Forelimb muscle (tissue), 1 donor: Measurements from ENCODE around the gene HDLBP. TPM values are rescaled to one million over a fixed set of nuclear protein-coding genes. Genes with fewer than 3 reads are reported as not detected.
"Not testable (repeated sequence)": the region's sequence is repeated elsewhere in the genome, so short reads cannot be mapped to it uniquely, and the experiment has no call there.

Source experiments
- DNase-seq: peaks from one replicate; pipeline ENCODE4 v3.0.0-alpha.2; 2013; ENCODE audit warnings: low read depth
- polyA plus RNA-seq: library from polyadenylated mRNA; unstranded; fragments of 120-200 nt; gene quantifications from one replicate; pipeline ENCODE4 v1.2.1, GENCODE V29; 2013; ENCODE audit not compliant: insufficient read length

Gene HDLBP
- polyA plus RNA-seq, 1 donor = 339 TPM

GRCh38 chr2:241308267-241308666 lies 7.2 kb downstream of the HDLBP start:
- DNase-seq = no peak

DNA sequence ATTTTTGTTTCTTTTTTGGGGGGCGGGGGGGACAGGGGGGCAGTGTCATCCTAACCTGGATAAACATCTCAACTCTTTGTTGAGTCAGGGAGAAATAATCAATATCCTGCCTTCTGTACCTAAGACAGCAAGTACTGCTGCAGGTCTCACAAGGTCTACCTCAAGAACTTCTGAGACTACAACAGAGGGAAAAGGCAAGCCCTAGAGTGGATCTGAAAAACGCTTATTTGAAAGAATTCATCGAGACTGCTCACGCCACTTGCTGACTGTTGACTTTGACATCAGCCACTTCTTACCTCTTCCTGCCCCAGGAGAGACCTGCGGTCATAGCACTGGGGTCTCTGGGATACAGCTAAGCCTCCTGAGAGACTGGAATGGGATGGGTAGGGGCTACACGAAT lies 8.4 kb downstream of the HDLBP start:
- no peak for DNase-seq

- no peak for DNase-seq
Observed at GRCh38 chr2:241304039-241304670, 11.3 kb downstream of the HDLBP start.

DNA sequence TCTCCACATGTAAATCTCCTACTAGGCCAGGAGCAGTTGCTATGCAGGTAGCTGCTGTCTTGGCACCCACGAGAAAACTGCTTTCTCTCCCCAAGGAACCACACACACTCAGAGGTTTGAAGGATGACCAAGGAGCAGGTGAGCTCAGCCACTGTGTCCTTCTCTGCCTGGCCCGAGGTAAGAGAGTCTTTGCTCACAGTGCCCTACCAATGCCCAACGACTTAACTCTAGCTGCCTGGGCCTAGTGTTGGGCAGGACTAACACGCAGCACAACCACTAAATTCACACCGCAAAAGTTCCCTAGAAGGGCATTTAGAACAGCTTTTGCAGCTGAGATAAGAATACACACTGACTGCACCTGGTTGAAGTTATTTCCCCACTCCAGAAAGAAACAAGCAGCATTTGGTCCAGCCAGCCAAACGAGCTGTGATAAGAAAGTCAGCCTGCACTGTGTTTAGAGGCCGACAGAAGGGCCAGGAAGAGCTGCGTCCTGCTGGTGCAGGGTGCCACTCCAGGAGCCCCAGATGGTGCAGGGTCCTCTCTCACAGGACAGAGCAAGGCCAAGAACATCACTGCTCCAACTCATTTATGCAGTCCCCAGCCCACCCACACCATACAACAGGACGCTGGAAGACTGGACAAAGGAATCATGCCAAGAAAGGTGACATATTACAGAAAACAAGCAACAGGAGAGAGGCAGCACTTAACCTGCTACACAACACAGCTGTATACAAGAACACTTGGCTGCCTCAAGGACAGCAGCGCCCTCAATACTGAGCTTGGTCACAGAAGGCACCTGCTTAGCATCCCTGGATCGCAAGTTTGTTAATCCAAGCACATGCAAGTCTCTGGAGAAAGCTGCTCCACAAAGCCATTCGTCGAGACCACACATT lies 12.5 kb downstream of the HDLBP start:
- DNase-seq = no peak

- no peak for DNase-seq
Observed at GRCh38 chr2:241302083-241302482, 13.4 kb downstream of the HDLBP start.

DNA sequence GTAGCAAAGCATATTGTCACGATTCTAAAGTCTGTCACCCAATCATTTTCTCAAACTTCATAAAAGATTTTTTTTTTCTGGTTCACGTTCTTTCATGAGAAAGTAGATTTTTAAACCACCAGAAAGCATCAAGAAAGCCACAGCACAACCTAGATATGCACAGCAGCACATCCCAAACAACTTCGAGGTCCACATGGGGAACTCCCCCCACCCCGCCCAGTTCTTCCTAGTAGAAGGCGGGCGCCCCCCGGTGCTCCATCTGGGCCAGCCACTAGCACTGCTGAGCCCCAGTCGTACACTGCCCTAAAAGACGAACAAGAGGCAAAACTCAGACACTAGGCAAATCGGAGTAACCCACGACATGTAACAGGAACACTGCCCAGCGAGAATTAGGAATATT lies 15.5 kb downstream of the HDLBP start:
- no peak for DNase-seq

GRCh38 chr2:241298673-241299072 lies 16.8 kb downstream of the HDLBP start:
- DNase-seq = no peak

GRCh38 chr2:241296767-241297166 lies 18.7 kb downstream of the HDLBP start:
- no peak for DNase-seq

DNA sequence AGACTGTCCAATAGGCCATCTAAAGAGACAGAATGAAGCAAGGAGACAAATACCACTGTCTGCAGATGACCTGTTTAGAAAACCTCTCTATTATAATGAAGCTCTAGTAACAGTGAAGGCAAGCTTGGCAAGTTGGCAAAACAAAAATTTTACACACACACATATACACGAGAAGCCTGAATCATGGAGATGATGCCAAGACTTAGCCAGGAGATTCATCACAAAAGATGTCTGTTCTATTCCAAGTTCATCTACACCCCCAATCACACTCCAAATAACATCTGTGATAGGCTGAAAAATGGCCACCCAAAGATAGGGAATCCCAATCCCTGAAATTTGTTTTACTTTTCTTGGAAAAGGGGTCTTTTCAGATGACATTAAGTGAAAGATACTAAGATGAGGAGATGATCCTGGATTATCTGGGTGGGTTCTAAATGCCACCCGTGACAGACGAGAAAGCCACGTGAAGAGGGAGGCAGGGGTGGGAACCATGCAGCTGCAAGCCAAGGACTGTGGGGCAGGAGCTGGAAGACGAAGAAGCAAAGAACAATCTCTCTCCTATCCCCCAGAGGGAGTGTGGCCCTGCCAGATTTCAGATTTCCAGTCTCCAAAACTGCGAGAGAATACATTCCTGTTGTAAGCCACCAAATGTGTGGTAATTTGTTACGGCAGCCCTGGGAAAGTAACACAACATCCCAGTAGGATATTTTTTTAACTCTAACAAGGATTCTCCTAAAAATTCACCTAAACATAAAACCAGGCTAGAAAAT lies 20.0 kb downstream of the HDLBP start:
- no peak for DNase-seq

DNA sequence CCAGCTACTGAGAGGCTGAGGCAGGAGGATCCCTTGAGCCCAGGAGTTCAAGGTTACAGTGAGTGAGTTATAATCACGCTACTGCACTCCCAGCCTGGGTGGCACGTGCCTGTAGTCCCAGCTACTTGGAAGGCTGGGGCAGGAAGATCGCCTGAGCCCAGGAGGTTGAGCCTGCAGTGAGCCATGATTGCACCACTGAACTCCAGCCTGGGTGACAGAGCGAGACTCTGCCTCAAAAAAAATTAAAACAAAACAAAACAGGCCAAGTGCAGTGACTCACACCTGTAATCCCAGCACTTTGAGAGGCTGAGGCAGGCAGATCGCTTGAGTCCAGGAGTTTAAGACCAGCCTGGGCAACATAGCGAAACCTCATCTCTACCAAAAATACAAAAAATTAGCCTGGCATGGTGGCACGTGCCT lies 22.1 kb downstream of the HDLBP start:
- DNase-seq = not testable (repeated sequence)

DNA sequence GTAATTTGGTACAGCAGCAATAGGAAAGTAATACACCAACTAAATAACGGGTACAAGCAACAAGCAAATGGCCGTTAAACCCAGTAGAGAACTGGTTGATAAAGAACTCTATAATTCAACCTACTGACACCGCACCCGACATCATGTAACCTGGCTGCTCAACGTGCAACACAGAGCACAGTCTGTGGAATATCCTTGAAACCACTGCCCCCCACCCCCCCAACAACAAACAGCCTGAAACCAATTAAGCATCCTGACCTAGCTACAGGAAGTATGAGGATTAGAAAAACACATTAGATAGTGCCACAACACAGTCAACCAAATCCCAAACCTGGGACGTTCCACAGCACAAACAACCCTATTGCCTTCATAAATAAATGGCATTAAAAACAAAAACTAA lies 23.5 kb downstream of the HDLBP start:
- no peak for DNase-seq

DNA sequence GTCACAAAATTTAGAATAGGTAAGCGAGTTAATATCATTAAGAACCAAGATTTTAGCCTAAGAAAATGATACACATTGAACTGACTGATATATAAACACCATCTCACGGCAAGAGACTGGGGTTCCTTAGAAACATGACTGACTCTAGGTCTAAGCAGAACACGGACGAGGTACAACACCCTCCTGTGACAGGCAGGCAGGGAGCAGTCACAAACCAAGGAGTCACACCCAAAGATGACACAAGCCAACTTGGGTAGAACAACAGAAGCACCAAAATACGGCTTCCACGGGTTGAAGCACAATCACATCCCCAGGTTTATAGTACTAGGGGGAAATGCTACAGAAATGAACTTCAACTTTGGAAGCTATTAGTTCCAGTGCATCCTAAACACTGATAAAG lies 24.3 kb downstream of the HDLBP start:
- no peak for DNase-seq

- no peak for DNase-seq
Observed at GRCh38 chr2:241289597-241289996, 25.9 kb downstream of the HDLBP start.

GRCh38 chr2:241289053-241289452 lies 26.4 kb downstream of the HDLBP start:
- no peak for DNase-seq

GRCh38 chr2:241288324-241288888 lies 27.1 kb downstream of the HDLBP start:
- DNase-seq = no peak

- DNase-seq = no peak
Observed at GRCh38 chr2:241286348-241287090, 29.0 kb downstream of the HDLBP start.

DNA sequence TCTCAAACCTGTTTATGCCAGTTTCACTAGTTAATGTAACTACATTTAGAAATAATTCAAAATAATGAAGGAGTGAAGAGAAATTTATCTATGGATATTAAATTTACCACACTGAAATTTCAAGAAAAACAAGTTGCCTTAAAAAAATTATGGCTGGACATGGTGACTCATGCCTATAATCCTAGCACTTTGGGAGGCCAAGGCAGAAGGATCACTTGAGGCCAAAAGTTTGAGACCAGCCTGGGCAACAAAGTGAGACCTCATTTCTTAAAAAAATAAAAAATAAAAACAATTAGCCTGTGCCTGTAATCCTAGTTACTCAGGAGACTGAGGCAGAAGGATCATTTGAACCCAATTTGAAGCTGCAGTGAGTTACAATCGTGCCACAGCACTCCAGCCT lies 29.9 kb downstream of the HDLBP start:
- DNase-seq = no peak

DNA sequence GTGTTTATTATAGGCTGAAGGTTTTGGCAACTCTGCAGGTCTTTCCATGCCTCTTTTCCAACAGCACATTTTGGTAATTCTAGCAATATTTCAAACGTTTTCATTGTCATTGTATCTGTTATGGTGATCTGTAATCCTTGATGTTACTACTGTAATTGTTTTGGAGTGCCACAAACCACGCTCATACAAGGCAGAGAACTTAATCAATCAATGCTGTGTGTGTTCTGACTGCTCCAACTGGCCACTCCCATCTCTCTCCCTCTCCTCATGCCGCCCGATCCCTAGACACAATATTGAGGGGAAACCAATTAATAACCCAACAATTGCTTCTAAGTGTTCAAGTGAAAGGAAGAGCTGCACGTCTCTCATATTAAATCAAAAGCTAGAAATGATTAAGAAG lies 32.9 kb downstream of the HDLBP start:
- no peak for DNase-seq

- DNase-seq = no peak
Observed at GRCh38 chr2:241280291-241280690, 35.2 kb downstream of the HDLBP start.

GRCh38 chr2:241279828-241280227 lies 35.6 kb downstream of the HDLBP start:
- no peak for DNase-seq

GRCh38 chr2:241279413-241279812 lies 36.1 kb downstream of the HDLBP start:
- no peak for DNase-seq
